ENCODE measurements around the gene SLC25A45.

SLC25A45 gene

DNA sequence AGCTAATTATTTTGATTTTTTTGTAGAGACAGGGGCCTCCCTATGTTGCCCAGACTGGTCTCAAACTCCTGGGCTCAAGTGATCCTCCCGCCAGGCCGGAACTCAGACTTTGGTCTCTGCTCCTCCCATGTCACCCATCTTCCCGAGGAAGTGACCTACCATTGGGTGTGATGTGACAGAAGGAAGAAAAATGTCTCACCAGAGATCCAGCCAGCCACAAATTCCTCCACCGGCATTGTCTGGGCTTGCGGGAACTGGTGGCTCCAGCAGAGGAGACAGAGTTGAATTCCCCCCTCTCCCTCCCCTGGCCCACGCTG is 772 bp downstream of the SLC25A45 start:
- TF ChIP-seq, protein P1, sequence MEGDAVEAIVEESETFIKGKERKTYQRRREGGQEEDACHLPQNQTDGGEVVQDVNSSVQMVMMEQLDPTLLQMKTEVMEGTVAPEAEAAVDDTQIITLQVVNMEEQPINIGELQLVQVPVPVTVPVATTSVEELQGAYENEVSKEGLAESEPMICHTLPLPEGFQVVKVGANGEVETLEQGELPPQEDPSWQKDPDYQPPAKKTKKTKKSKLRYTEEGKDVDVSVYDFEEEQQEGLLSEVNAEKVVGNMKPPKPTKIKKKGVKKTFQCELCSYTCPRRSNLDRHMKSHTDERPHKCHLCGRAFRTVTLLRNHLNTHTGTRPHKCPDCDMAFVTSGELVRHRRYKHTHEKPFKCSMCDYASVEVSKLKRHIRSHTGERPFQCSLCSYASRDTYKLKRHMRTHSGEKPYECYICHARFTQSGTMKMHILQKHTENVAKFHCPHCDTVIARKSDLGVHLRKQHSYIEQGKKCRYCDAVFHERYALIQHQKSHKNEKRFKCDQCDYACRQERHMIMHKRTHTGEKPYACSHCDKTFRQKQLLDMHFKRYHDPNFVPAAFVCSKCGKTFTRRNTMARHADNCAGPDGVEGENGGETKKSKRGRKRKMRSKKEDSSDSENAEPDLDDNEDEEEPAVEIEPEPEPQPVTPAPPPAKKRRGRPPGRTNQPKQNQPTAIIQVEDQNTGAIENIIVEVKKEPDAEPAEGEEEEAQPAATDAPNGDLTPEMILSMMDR (conservative IDR thresholded peaks at IDR 0.05) = no peak
- no peak for TF ChIP-seq ZFX (IDR thresholded peaks at IDR 0.05)
- peak overlapping the region; percentile 99 for H3K27ac ChIP-seq

- H3K27ac ChIP-seq = peak overlapping the region; percentile 99
- TF ChIP-seq, protein P1 (conservative IDR thresholded peaks at IDR 0.05) = no peak
- no peak for TF ChIP-seq ZFX (IDR thresholded peaks at IDR 0.05)
Measured at GRCh38 chr11:65380460-65381119, 1.9 kb downstream of the SLC25A45 start.

- peak overlapping the region; percentile 99; the same call in 1 of the 2 replicates for H3K27ac ChIP-seq
- TF ChIP-seq ZFX (IDR thresholded peaks at IDR 0.05) = no peak
- TF ChIP-seq, protein P1 (conservative IDR thresholded peaks at IDR 0.05) = no peak
Measured at GRCh38 chr11:65379698-65380459, 2.6 kb downstream of the SLC25A45 start.

DNA sequence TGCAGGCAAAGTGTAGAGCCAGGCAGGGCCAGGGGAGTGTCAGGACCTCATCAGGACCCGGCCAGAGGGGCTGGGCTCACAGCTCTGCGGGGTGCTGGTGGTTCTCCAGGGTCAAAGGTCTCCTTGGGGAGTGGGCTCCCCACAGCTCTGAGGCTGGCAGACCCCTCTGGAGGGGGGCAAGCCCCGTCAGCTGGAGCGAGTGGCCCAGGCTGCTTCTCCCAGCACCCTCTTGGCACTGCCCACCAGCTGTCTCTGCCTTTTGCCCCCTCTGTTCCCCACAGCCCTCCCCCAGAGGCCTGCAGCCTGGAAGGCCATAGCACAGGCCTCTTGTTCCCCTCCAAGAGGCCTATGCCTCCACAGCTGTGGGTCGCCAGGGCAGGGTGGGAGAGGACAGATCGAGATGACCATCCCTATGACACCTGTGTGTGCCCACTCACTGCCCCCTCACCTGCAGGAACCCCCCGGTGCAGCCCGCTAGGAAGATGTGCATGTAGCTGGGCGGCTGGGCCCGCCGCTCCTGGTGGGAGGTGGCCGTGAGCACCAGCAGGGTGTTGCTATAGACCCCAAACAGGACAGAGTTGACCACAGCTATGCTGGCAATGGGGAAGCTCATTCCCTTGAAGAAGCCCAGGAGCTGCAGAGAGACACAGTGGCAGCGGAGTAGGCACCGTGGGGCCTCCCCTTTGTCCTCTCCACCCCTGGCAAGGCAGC is 3.4 kb downstream of the SLC25A45 start:
- TF ChIP-seq, protein P1 (conservative IDR thresholded peaks at IDR 0.05) = no peak
- TF ChIP-seq ZFX (IDR thresholded peaks at IDR 0.05) = no peak

DNA sequence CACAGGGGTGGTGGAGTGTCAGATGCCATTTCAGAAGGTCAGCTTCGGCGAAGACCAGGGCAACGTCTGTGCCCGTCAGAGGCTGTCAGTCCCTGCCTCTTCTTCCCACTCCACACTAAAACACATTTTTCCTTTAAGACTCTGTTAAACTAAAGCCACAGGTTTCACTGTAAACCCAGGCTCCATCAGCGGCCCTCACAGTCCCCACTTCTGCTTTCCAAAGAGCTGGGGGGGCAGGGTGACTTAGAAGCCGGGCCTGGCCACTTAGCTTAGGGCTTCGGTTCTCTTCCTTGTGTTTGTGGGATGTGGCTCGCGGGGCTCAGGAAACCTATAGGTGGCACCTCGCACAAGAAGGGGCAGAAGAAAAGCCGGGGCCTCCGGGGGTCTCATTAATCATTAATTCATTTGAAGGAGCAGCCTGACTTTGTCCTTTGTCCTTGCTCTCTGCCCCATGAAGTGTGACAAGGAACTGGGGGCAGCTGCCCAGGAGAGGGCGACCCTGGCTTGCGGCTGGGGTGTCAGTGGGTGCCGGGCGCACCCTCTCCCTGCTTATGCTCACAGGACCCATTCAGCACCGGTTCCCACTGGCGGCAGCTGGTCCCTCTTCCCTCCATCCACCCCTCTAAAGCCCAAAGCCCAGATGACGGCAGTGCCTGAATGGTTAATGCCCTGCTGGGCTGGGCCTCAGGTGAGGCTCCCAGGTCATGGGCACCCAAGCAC is 4.1 kb downstream of the SLC25A45 start:
- no peak for TF ChIP-seq ZFX (IDR thresholded peaks at IDR 0.05)
- TF ChIP-seq, protein P1 (conservative IDR thresholded peaks at IDR 0.05) = no peak
- H3K27ac ChIP-seq = no peak overlapping the region

More for the DNA sequence above, 3.4 kb downstream of the SLC25A45 start:
- H3K27ac ChIP-seq = no peak overlapping the region

DNA sequence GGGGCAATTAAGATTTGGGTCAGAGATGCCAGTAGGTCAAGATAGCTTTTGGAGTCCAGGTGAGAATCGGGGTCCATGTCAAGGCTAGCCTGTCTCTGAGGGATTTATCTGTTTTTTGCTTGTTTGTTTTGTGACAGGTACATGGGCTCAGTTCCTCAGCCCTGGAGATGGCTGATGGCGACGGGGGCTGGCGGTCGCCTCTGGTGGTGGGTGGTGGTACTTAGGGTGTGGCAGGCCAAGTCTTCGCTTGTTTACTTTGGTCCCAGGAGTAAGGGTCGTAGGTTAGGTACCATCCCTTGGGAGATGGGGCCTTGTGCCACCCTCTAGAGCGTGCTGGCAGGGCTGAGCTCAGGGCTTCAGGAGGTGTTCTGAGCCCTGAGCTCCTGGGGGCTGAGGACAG is 4.7 kb downstream of the SLC25A45 start:
- H3K27ac ChIP-seq = no peak overlapping the region
- TF ChIP-seq, protein P1 (conservative IDR thresholded peaks at IDR 0.05) = no peak
- TF ChIP-seq ZFX (IDR thresholded peaks at IDR 0.05) = no peak

Data from C4-2B (cell line).